IMR-90 (cell line): ENCODE data around the gene NAV2. TPM values are rescaled to one million over a fixed set of nuclear protein-coding genes. Genes with fewer than 3 reads are reported as not detected.

Experiments
- ATAC-seq: fragments of 200-7000 bp; cut with Tn5 transposase; 2 replicates; pipeline ENCODE4 v1.9.1; 2020; ENCODE audit warnings: low read depth, mild to moderate bottlenecking, moderate library complexity
- BruUV-seq: library from RNA; stranded (reverse); fragments of 400-500 nt; replicated peaks from 2 replicates; lab custom pipeline; 2021; lab: Mats Ljungman, UMichigan
- CTCF ChIA-PET: fragments of 300-600 bp; formaldehyde crosslinking; extraction: SDS; loops from one replicate; lab custom pipeline; 2021; ENCODE audit warnings: antibody characterized with exemption; lab: Yijun Ruan, JAX
- POLR2A ChIA-PET: fragments of 300-600 bp; sonication (Branson Sonifier 250); formaldehyde crosslinking; loops from one replicate; lab custom pipeline; 2022; ENCODE audit warnings: antibody characterized with exemption; ENCODE audit not compliant: unreplicated experiment; lab: Charles Lee
- DNase-seq: peaks from one replicate; pipeline ENCODE4 v3.0.0; 2013
- H2AFZ ChIP-seq: replicated peaks from 2 replicates; pipeline ENCODE3; 2013; ENCODE audit warnings: low read length, mild to moderate bottlenecking; ENCODE audit not compliant: poor library complexity
- H2AK5ac ChIP-seq: 2 replicates; pipeline ENCODE4 v1.6.1; 2013; ENCODE audit warnings: low read depth, low read length, inconsistent platforms
- H2AK9ac ChIP-seq: replicated peaks from 2 replicates; pipeline ENCODE3; 2013; ENCODE audit warnings: mild to moderate bottlenecking, low read depth, low read length, moderate library complexity; ENCODE audit not compliant: poor library complexity
- H2BK120ac ChIP-seq: 2 replicates; pipeline ENCODE4 v1.6.1; 2013; ENCODE audit warnings: low read depth, low read length, inconsistent platforms
- H2BK15ac ChIP-seq: 3 replicates; pipeline ENCODE4 v1.6.1; 2013; ENCODE audit warnings: low read depth, low read length, inconsistent platforms
- H2BK20ac ChIP-seq: 2 replicates; pipeline ENCODE4 v1.6.1; 2013; ENCODE audit warnings: low read depth, mild to moderate bottlenecking, inconsistent platforms, low read length, moderate library complexity
- H2BK5ac ChIP-seq: 2 replicates; pipeline ENCODE4 v1.6.1; 2013; ENCODE audit warnings: mild to moderate bottlenecking, low read depth, low read length, inconsistent platforms; ENCODE audit not compliant: poor library complexity, severe bottlenecking
- H3K14ac ChIP-seq: replicated peaks from 2 replicates; pipeline ENCODE4 v1.6.1; 2013; ENCODE audit warnings: low read depth, low read length, inconsistent platforms
- H3K18ac ChIP-seq: 2 replicates; pipeline ENCODE4 v1.6.1; 2013; ENCODE audit warnings: low read depth, low read length, control low read depth
- H3K23ac ChIP-seq: 2 replicates; pipeline ENCODE4 v1.6.1; 2013; ENCODE audit warnings: low read depth, low read length, inconsistent platforms
- H3K27ac ChIP-seq: 2 replicates; pipeline ENCODE4 v1.5.1; 2013; ENCODE audit warnings: mild to moderate bottlenecking, control low read depth, low read length; ENCODE audit not compliant: insufficient read depth
- H3K27me3 ChIP-seq: 2 replicates; pipeline ENCODE4 v1.6.1; 2013; ENCODE audit warnings: low read length; ENCODE audit not compliant: control insufficient read depth, insufficient read depth
- H3K36me3 ChIP-seq: 2 replicates; pipeline ENCODE4 v1.6.1; 2013; ENCODE audit warnings: low read length, mixed read lengths; ENCODE audit not compliant: control insufficient read depth, insufficient read depth
- H3K4ac ChIP-seq: 2 replicates; pipeline ENCODE4 v1.6.1; 2013; ENCODE audit warnings: low read depth, low read length, inconsistent platforms
- H3K4me1 ChIP-seq: 2 replicates; pipeline ENCODE4 v1.6.1; 2013; ENCODE audit warnings: low read length, mixed read lengths; ENCODE audit not compliant: control insufficient read depth, insufficient read depth
- H3K4me2 ChIP-seq: 2 replicates; pipeline ENCODE4 v1.6.1; 2013; ENCODE audit warnings: low read depth, mild to moderate bottlenecking, control low read depth, low read length, moderate library complexity
- H3K4me3 ChIP-seq: 2 replicates; pipeline ENCODE4 v1.5.1; 2013; ENCODE audit warnings: low read depth, mild to moderate bottlenecking, control low read depth, low read length, moderate library complexity; ENCODE audit not compliant: insufficient read depth
- H3K56ac ChIP-seq: 2 replicates; pipeline ENCODE4 v1.6.1; 2013; ENCODE audit warnings: low read length, inconsistent platforms; ENCODE audit not compliant: insufficient read depth; ENCODE audit errors: extremely low read depth
- H3K79me1 ChIP-seq, 2 experiments: 2 replicates each; pipeline ENCODE4 v1.6.1; 2013; ENCODE audit warnings: low read length in 2 of 2, inconsistent platforms in 1 of 2, low read depth in 1 of 2
- H3K9ac ChIP-seq: 2 replicates; pipeline ENCODE4 v1.6.1; 2013; ENCODE audit warnings: low read depth, low read length, control low read depth
- H3K9me1 ChIP-seq: 2 replicates; pipeline ENCODE4 v1.6.1; 2013; ENCODE audit warnings: low read length, inconsistent platforms; ENCODE audit not compliant: insufficient read depth
- H3K9me3 ChIP-seq: 2 replicates; pipeline ENCODE4 v1.6.1; 2013; ENCODE audit warnings: low read length; ENCODE audit not compliant: control insufficient read depth, insufficient read depth
- H4K20me1 ChIP-seq: 2 replicates; pipeline ENCODE4 v1.6.1; 2013; ENCODE audit warnings: low read length, inconsistent platforms; ENCODE audit not compliant: insufficient read depth
- H4K5ac ChIP-seq: 2 replicates; pipeline ENCODE4 v1.6.1; 2013; ENCODE audit warnings: mild to moderate bottlenecking, low read depth, low read length, control low read depth
- H4K8ac ChIP-seq, 2 experiments: 2 replicates each; pipeline ENCODE4 v1.6.1; 2013; ENCODE audit warnings: low read depth in 2 of 2, low read length in 2 of 2, control low read depth in 1 of 2, inconsistent platforms in 1 of 2
- H4K91ac ChIP-seq: 2 replicates; pipeline ENCODE4 v1.6.1; 2013; ENCODE audit warnings: low read depth, low read length, inconsistent platforms; ENCODE audit not compliant: insufficient read depth
- CHD1 ChIP-seq: IDR thresholded peaks from 2 replicates; pipeline ENCODE4 v1.6.1; 2012; ENCODE audit warnings: low read depth, low read length, improper control_type of control experiment
- FOS ChIP-seq: fragments of 150-350 bp; IDR thresholded peaks from 2 replicates; pipeline ENCODE4 v1.6.1; 2016; ENCODE audit warnings: low read depth, low read length
- MAFK ChIP-seq: IDR thresholded peaks from 2 replicates; pipeline ENCODE4 v1.6.1; 2012; ENCODE audit warnings: low read depth, low read length, improper control_type of control experiment
- MAZ ChIP-seq: IDR thresholded peaks from 2 replicates; pipeline ENCODE4 v1.6.1; 2012; ENCODE audit warnings: low read depth, mild to moderate bottlenecking, low read length, improper control_type of control experiment, moderate library complexity, borderline replicate concordance
- RCOR1 ChIP-seq: IDR thresholded peaks from 2 replicates; pipeline ENCODE4 v1.6.1; 2012; ENCODE audit warnings: mild to moderate bottlenecking, low read length, improper control_type of control experiment; ENCODE audit not compliant: insufficient replicate concordance
- RFX5 ChIP-seq: IDR thresholded peaks from 2 replicates; pipeline ENCODE4 v1.8.0; 2012; ENCODE audit warnings: low read depth, mild to moderate bottlenecking, low read length, moderate library complexity
- SMC3 ChIP-seq: fragments of 150-350 bp; IDR thresholded peaks from 2 replicates; pipeline ENCODE4 v1.6.1; 2016; ENCODE audit warnings: low read depth, mild to moderate bottlenecking, antibody characterized with exemption, low read length, moderate library complexity
- WGBS, 2 experiments: methylation state at CpG; one replicate each; pipeline versions ENCODE4 v1.1.5 to v1.1.7; 2013; ENCODE audit warnings: missing lambda C conversion rate in 2 of 2; ENCODE audit not compliant: insufficient read length in 1 of 2; ENCODE audit errors: extremely low coverage in 2 of 2; 5-methylcytosine and 5-hydroxymethylcytosine counted together
- dilution Hi-C: fragments of 300-500 bp; cut with HindIII; formaldehyde crosslinking; loops from one replicate; pipeline ENCODE4 v1.14.3; 2018; ENCODE audit warnings: low sequenced_read_pairs; ENCODE audit not compliant: unreplicated experiment
- in situ Hi-C: fragments of 300-500 bp; cut with MboI; formaldehyde crosslinking; loops from 3 replicates; pipeline ENCODE4 v1.14.3; 2019; ENCODE audit warnings: low sequenced_read_pairs, inconsistent platforms, mixed read lengths
- intact Hi-C: fragments of 100-400 bp; cut with micrococcal nuclease; formaldehyde crosslinking; loops from 2 replicates; pipeline ENCODE4 v1.10.0; 2022
- polyA plus RNA-seq, 3 experiments: library from polyadenylated mRNA; depleted of rRNA; stranded (reverse); fragments of >200 nt; gene quantifications; 2 replicates each; pipeline ENCODE4 v1.2.3, GENCODE V29; 2012; ENCODE audit warnings: low replicate concordance in 1 of 3
- total RNA-seq: library from RNA; depleted of rRNA; stranded (reverse); fragments of >200 nt; gene quantifications from 2 replicates; pipeline ENCODE4 v1.2.3, GENCODE V29; 2012

The NAV2 gene
- total and polyA plus RNA-seq, 2 of the 4 experiments (the other 2 are of a cell fraction), result 4.5 to 12.6 TPM

- Histone ChIP-seq H2AK5ac (no peak overlapping the region), H3K18ac (no peak overlapping the region), H4K8ac (no peak overlapping the region), H4K91ac (no peak overlapping the region), H3K4me2 (no peak overlapping the region), H3K23ac (no peak overlapping the region), H2AFZ (no peak overlapping the region), H2BK20ac (no peak overlapping the region), H3K27ac (no peak overlapping the region), H3K56ac (no peak overlapping the region), H3K27me3 (no peaks in the 10 kb centered on the region), H2AK9ac (no peak overlapping the region), H2BK15ac (no peak overlapping the region), H3K36me3 (no peaks in the 10 kb centered on the region; the same call in 1 of the 2 replicates), H3K14ac (no peak overlapping the region), H2BK5ac (no peak overlapping the region), H3K9me3 (no peaks in the 10 kb centered on the region), H2BK120ac (no peak overlapping the region), H3K9ac (no peak overlapping the region), H3K4me1 (0 out of 2 replicates have a peak, but pooled peaks cover 1% of the 10 kb centered on the region), H3K9me1 (no peaks in the 10 kb centered on the region; the same call in 1 of the 2 replicates), H3K4me3 (no peak overlapping the region), H4K5ac (no peak overlapping the region), H3K4ac (no peak overlapping the region), H3K79me1 (peaks cover 48% of the 10 kb centered on the region in 2 experiments), H4K20me1 (peaks cover 55% of the 10 kb centered on the region)
- 100% methylated on average over 1 of the region's 3 CpGs; no CpG with 5 or more reads in 1 of the 2 experiments for WGBS, 2 experiments
- no peak for ATAC-seq
- TF ChIP-seq MAFK (no peak), RFX5 (no peak), SMC3 (no peak), MAZ (no peak), CHD1 (no peak), RCOR1 (no peak), FOS (no peak)
- intact Hi-C loops, result no loop called here
- no peak for DNase-seq
- POLR2A ChIA-PET, result no interaction called here
- CTCF ChIA-PET, result no interaction called here
- no TSS peak for BruUV-seq
- in situ Hi-C loops, result no loop called here
- dilution Hi-C loops, result no loop called here
Observed at GRCh38 chr11:19793326-19793725, 80.7 kb downstream of the NAV2 start.
